SK-N-SH treated with all-trans-retinoic acid at 6 μM for 48 hours (cell line): ENCODE data around the gene SLC6A19.

Experiments used
- ATAC-seq: fragments of 200-7000 bp; cut with Tn5 transposase; 3 replicates; pipeline ENCODE4 v1.9.1; 2020; ENCODE audit warnings: mild to moderate bottlenecking, moderate library complexity
- ARNTL ChIP-seq: fragments of 450-650 bp; formaldehyde crosslinking; IDR thresholded peaks from 2 replicates; pipeline ENCODE4 v1.5.0; 2020; ENCODE audit warnings: low read depth, mild to moderate bottlenecking, moderate library complexity, borderline replicate concordance
- BACH2 ChIP-seq: fragments of 250-450 bp; sonication (Bioruptor Pico); IDR thresholded peaks from 2 replicates; pipeline ENCODE4 v1.9.0; 2021; ENCODE audit warnings: mild to moderate bottlenecking, borderline replicate concordance
- CSDC2 ChIP-seq: fragments of 250-450 bp; sonication (Bioruptor Pico); IDR thresholded peaks from 2 replicates; pipeline ENCODE4 v1.5.0; 2020; ENCODE audit warnings: mild to moderate bottlenecking, moderate library complexity
- ESRRG ChIP-seq: fragments of 250-450 bp; sonication (Bioruptor Pico); IDR thresholded peaks from 2 replicates; pipeline ENCODE4 v1.6.1; 2021; ENCODE audit warnings: mild to moderate bottlenecking
- GLIS3 ChIP-seq: fragments of 250-450 bp; sonication (Bioruptor Pico); IDR thresholded peaks from 2 replicates; pipeline ENCODE4 v1.5.0; 2020; ENCODE audit warnings: mild to moderate bottlenecking, moderate library complexity
- ISL1 ChIP-seq: fragments of 250-450 bp; sonication (Bioruptor Pico); IDR thresholded peaks from 2 replicates; pipeline ENCODE4 v2.1.2; 2022; ENCODE audit warnings: mild to moderate bottlenecking, moderate library complexity
- OSR1 ChIP-seq: fragments of 250-450 bp; sonication (Bioruptor Pico); IDR thresholded peaks from 2 replicates; pipeline ENCODE4 v1.8.0; 2022; ENCODE audit warnings: moderate library complexity, mild to moderate bottlenecking, inconsistent platforms
- PPARA ChIP-seq: fragments of 250-450 bp; sonication (Bioruptor Pico); IDR thresholded peaks from 2 replicates; pipeline ENCODE4 v1.5.0; 2020; ENCODE audit warnings: mild to moderate bottlenecking, borderline replicate concordance
- RARB ChIP-seq: fragments of 250-450 bp; sonication (Bioruptor Pico); IDR thresholded peaks from 2 replicates; pipeline ENCODE4 v1.8.0; 2021; ENCODE audit warnings: mild to moderate bottlenecking, moderate library complexity
- SNAI2 ChIP-seq: fragments of 250-450 bp; sonication (Bioruptor Pico); IDR thresholded peaks from 2 replicates; pipeline ENCODE4 v1.5.0; 2020; ENCODE audit warnings: mild to moderate bottlenecking, moderate library complexity
- TCF4 ChIP-seq: fragments of 250-450 bp; sonication (Bioruptor Pico); IDR thresholded peaks from 2 replicates; pipeline ENCODE4 v1.8.0; 2021; ENCODE audit warnings: mild to moderate bottlenecking, moderate library complexity, borderline replicate concordance
- TOX ChIP-seq: fragments of 250-450 bp; sonication (Bioruptor Pico); IDR thresholded peaks from 2 replicates; pipeline ENCODE4 v1.8.0; 2021; ENCODE audit warnings: mild to moderate bottlenecking, moderate library complexity, borderline replicate concordance
- ZC3H10 ChIP-seq: fragments of 250-450 bp; sonication (Bioruptor Pico); IDR thresholded peaks from 2 replicates; pipeline ENCODE4 v1.5.1; 2021; ENCODE audit warnings: mild to moderate bottlenecking, moderate library complexity
- ZFP3 ChIP-seq: fragments of 250-450 bp; sonication (Bioruptor Pico); IDR thresholded peaks from 2 replicates; pipeline ENCODE4 v1.5.0; 2020; ENCODE audit warnings: mild to moderate bottlenecking, moderate library complexity
- ZFP30 ChIP-seq: fragments of 450-650 bp; formaldehyde crosslinking; IDR thresholded peaks from 2 replicates; pipeline ENCODE4 v1.5.0; 2022; ENCODE audit warnings: mild to moderate bottlenecking, moderate library complexity
- ZNF70 ChIP-seq: fragments of 450-650 bp; formaldehyde crosslinking; IDR thresholded peaks from 2 replicates; pipeline ENCODE4 v1.5.0; 2020; ENCODE audit warnings: mild to moderate bottlenecking, moderate library complexity
- ZNF8 ChIP-seq: fragments of 450-650 bp; formaldehyde crosslinking; IDR thresholded peaks from 2 replicates; pipeline ENCODE4 v1.5.0; 2020; ENCODE audit warnings: mild to moderate bottlenecking, moderate library complexity
- TF ChIP-seq, protein P1 (sequence below): fragments of 250-450 bp; sonication (Bioruptor Pico); IDR thresholded peaks from 2 replicates; pipeline ENCODE4 v1.8.0; 2020; ENCODE audit warnings: mild to moderate bottlenecking, moderate library complexity, borderline replicate concordance
- TF ChIP-seq, protein P2 (sequence below): fragments of 250-450 bp; sonication (Bioruptor Pico); IDR thresholded peaks from 2 replicates; pipeline ENCODE4 v1.5.1; 2021; ENCODE audit warnings: mild to moderate bottlenecking, moderate library complexity
- TF ChIP-seq, protein P3 (sequence below): fragments of 250-450 bp; sonication (Bioruptor Pico); IDR thresholded peaks from 2 replicates; pipeline ENCODE4 v1.5.1; 2020; ENCODE audit warnings: low read depth, mild to moderate bottlenecking, moderate library complexity
- TF ChIP-seq, protein P4 (sequence below): fragments of 250-450 bp; sonication (Bioruptor Pico); IDR thresholded peaks from 2 replicates; pipeline ENCODE4 v1.5.0; 2020; ENCODE audit warnings: mild to moderate bottlenecking, moderate library complexity

The SLC6A19 gene

DNA sequence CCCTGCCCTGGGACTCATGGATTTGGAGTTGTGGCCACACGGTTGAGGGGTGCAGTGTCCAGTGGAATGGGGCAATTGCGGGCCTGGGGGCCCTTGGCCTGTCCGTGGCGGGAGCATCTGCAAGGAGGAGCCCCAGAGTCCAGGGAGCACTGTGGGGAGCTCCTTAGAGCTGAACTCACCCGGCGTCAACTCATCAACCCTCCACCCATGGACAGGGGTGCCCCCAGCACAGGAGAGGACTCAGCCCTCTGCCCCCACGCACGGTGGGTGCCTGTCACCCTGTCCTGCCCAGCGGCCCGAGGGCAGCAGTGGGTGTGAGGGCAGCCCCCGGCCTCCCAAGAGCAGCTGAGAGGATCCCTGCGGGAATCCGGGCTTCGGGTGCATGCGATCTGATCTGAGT, 23.2 kb downstream of the SLC6A19 start:
- TF ChIP-seq ZFP30 (CRISPR knock-in tag) = no peak
- TF ChIP-seq, protein P1, sequence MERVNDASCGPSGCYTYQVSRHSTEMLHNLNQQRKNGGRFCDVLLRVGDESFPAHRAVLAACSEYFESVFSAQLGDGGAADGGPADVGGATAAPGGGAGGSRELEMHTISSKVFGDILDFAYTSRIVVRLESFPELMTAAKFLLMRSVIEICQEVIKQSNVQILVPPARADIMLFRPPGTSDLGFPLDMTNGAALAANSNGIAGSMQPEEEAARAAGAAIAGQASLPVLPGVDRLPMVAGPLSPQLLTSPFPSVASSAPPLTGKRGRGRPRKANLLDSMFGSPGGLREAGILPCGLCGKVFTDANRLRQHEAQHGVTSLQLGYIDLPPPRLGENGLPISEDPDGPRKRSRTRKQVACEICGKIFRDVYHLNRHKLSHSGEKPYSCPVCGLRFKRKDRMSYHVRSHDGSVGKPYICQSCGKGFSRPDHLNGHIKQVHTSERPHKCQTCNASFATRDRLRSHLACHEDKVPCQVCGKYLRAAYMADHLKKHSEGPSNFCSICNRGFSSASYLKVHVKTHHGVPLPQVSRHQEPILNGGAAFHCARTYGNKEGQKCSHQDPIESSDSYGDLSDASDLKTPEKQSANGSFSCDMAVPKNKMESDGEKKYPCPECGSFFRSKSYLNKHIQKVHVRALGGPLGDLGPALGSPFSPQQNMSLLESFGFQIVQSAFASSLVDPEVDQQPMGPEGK (CRISPR knock-in tag) = no peak
- no peak for TF ChIP-seq ZFP3 (CRISPR knock-in tag)
- no peak for TF ChIP-seq TCF4 (CRISPR knock-in tag)
- no peak for TF ChIP-seq PPARA (CRISPR knock-in tag)
- no peak for TF ChIP-seq OSR1 (CRISPR knock-in tag)
- TF ChIP-seq ESRRG (CRISPR knock-in tag) = no peak
- TF ChIP-seq ZNF70 = no peak
- no peak for TF ChIP-seq SNAI2 (CRISPR knock-in tag)
- TF ChIP-seq ARNTL (CRISPR knock-in tag) = no peak
- TF ChIP-seq GLIS3 = no peak
- TF ChIP-seq BACH2 (CRISPR knock-in tag) = no peak
- no peak for TF ChIP-seq ISL1 (CRISPR knock-in tag)
- no peak for TF ChIP-seq TOX (CRISPR knock-in tag)
- TF ChIP-seq CSDC2 (CRISPR knock-in tag) = no peak
- TF ChIP-seq RARB = no peak
- TF ChIP-seq ZC3H10 (CRISPR knock-in tag) = no peak
- TF ChIP-seq ZNF8 = no peak
- ATAC-seq = no peak

DNA sequence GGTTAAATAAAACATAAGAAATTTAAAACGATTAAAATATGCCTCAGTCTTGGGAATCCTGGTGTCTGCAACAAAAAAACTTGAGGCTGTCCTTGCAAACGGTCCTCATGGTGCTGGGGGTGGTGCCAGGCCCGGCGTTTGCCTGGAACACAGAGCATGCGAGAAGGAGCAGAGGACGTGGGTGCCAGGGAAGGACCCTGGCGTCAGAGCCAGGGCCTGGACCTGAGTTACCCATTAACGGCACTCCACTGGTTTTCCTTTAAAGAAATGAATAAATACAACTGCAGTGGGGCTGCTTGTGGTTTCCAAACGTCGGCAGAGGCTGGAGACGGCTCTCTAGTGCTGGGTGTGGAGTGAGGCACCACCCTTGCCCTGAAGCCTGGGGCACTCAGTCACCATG, 23.7 kb downstream of the SLC6A19 start, which contains the start of gene SLC6A18:
SLC6A18 (plus strand) TSS at position 301 of the 400 bp plus-strand sequence; CDS start at position 398, 97 bp downstream.
- TF ChIP-seq GLIS3 (no peak), ZC3H10 (CRISPR knock-in tag) (no peak)
- ATAC-seq = no peak

DNA sequence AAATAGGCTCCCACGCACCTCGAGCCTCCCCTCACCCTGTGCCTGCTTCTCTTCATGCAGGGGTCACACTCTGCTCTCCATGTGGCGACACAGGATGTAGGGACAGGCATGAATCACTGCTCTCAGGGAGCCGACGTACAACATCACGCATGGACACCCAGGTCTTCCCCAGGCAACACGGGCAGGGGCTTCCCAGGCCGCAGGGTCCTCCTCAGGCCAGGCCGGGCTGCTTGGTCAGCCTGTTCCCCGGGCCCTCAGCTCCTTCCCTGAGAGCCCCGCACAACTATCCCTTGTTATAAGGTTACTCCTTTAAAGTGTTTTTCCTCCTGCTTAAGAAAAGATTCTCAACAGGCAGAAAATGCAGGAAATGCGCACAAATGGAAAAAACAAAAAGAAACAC, 24.8 kb downstream of the SLC6A19 start:
- TF ChIP-seq SNAI2 (CRISPR knock-in tag) (no peak), GLIS3 (no peak), BACH2 (CRISPR knock-in tag) (no peak), TCF4 (CRISPR knock-in tag) (no peak), ZFP3 (CRISPR knock-in tag) (no peak), RARB (no peak), PPARA (CRISPR knock-in tag) (no peak), ISL1 (CRISPR knock-in tag) (no peak)
- TF ChIP-seq, protein P2, sequence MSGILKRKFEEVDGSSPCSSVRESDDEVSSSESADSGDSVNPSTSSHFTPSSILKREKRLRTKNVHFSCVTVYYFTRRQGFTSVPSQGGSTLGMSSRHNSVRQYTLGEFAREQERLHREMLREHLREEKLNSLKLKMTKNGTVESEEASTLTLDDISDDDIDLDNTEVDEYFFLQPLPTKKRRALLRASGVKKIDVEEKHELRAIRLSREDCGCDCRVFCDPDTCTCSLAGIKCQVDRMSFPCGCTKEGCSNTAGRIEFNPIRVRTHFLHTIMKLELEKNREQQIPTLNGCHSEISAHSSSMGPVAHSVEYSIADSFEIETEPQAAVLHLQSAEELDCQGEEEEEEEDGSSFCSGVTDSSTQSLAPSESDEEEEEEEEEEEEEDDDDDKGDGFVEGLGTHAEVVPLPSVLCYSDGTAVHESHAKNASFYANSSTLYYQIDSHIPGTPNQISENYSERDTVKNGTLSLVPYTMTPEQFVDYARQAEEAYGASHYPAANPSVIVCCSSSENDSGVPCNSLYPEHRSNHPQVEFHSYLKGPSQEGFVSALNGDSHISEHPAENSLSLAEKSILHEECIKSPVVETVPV (CRISPR knock-in tag) = no peak
- TF ChIP-seq, protein P1 (CRISPR knock-in tag) = no peak
- TF ChIP-seq, protein P3, sequence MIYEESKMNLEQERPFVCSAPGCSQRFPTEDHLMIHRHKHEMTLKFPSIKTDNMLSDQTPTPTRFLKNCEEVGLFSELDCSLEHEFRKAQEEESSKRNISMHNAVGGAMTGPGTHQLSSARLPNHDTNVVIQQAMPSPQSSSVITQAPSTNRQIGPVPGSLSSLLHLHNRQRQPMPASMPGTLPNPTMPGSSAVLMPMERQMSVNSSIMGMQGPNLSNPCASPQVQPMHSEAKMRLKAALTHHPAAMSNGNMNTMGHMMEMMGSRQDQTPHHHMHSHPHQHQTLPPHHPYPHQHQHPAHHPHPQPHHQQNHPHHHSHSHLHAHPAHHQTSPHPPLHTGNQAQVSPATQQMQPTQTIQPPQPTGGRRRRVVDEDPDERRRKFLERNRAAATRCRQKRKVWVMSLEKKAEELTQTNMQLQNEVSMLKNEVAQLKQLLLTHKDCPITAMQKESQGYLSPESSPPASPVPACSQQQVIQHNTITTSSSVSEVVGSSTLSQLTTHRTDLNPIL (CRISPR knock-in tag) = no peak
- ATAC-seq = no peak

DNA sequence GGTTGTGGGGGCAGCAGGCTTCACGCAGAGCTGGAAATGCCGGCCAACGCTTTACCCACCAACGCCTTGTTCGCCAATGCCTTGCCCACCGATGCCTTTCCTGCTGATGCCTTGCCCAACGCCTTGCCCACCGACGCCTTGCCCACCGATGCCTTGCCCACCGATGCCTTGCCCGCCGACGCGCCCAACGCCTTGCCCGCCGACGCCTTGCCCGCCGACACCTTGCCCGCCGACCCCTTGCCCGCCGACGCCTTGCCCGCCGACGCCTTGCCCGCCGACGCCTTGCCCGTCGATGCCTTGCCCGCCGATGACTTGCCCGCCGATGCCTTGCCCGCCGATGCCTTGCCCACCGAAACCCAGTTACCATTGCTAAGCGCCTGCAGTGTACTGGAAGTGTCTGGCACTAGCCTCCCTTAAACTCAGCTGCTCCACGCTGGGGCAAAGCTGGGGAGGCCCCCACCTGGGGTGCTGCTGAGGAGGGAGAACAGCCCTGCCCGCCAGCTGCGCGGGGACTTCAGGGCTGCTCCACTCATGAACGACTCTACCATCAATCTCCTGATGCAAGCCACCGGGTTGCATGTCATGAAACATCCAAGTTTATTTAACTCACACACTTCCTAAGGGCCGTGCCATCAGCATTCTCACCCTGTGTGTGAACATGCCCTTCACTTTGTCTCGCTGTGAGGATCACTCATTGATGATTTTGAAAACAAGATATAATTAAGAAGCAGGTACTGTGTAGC, 25.6 kb downstream of the SLC6A19 start:
- no peak for ATAC-seq
- no peak for TF ChIP-seq TCF4 (CRISPR knock-in tag)
- no peak for TF ChIP-seq ZC3H10 (CRISPR knock-in tag)
- TF ChIP-seq BACH2 (CRISPR knock-in tag) = no peak
- TF ChIP-seq, protein P1 (CRISPR knock-in tag) = no peak
- TF ChIP-seq, protein P4, sequence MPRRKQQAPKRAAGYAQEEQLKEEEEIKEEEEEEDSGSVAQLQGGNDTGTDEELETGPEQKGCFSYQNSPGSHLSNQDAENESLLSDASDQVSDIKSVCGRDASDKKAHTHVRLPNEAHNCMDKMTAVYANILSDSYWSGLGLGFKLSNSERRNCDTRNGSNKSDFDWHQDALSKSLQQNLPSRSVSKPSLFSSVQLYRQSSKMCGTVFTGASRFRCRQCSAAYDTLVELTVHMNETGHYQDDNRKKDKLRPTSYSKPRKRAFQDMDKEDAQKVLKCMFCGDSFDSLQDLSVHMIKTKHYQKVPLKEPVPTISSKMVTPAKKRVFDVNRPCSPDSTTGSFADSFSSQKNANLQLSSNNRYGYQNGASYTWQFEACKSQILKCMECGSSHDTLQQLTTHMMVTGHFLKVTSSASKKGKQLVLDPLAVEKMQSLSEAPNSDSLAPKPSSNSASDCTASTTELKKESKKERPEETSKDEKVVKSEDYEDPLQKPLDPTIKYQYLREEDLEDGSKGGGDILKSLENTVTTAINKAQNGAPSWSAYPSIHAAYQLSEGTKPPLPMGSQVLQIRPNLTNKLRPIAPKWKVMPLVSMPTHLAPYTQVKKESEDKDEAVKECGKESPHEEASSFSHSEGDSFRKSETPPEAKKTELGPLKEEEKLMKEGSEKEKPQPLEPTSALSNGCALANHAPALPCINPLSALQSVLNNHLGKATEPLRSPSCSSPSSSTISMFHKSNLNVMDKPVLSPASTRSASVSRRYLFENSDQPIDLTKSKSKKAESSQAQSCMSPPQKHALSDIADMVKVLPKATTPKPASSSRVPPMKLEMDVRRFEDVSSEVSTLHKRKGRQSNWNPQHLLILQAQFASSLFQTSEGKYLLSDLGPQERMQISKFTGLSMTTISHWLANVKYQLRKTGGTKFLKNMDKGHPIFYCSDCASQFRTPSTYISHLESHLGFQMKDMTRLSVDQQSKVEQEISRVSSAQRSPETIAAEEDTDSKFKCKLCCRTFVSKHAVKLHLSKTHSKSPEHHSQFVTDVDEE (CRISPR knock-in tag) = no peak
- TF ChIP-seq RARB = no peak
